Uterus (tissue), 4 donors: ENCODE results near the gene KLHDC8B. TPM values are rescaled to one million over a fixed set of nuclear protein-coding genes. Genes with fewer than 3 reads are reported as not detected.

Experiments used
- DNase-seq, 2 donors: peaks; one replicate each; pipeline ENCODE4 v3.0.0-alpha.2; 2019 to 2020
- H3K27ac ChIP-seq, 2 donors: fragments of 200-600 bp; sonication (generic); 1 replicate in 1 of 2; 2 replicates in 1 of 2; pipeline ENCODE4 v1.5.1; 2016 to 2018
- H3K27me3 ChIP-seq, 2 donors: fragments of 200-600 bp; sonication (generic); one replicate each; pipeline ENCODE4 v1.5.1; 2018 to 2019; ENCODE audit warnings: control low read depth in 1 of 2
- H3K36me3 ChIP-seq, 2 donors: fragments of 200-600 bp; sonication (generic); one replicate each; pipeline ENCODE4 v1.5.1; 2019; ENCODE audit warnings: control low read depth in 1 of 2
- H3K4me1 ChIP-seq, 2 donors: fragments of 200-600 bp; sonication (generic); one replicate each; pipeline ENCODE4 v1.5.1; 2018 to 2019; ENCODE audit warnings: control low read depth in 1 of 2
- H3K4me3 ChIP-seq, 2 donors: fragments of 200-600 bp; sonication (generic); 1 replicate in 1 of 2; 2 replicates in 1 of 2; pipeline ENCODE4 v1.5.1; 2018 to 2019; ENCODE audit warnings: mild to moderate bottlenecking in 1 of 2
- H3K9me3 ChIP-seq, 2 donors: fragments of 200-600 bp; sonication (generic); one replicate each; pipeline ENCODE4 v1.5.1; 2019; ENCODE audit warnings: control low read depth in 1 of 2
- POLR2A ChIP-seq, 2 donors: fragments of 450-650 bp; IDR thresholded peaks; one replicate each; pipeline ENCODE4 v1.6.1; 2016; ENCODE audit warnings: antibody characterized with exemption in 2 of 2, mild to moderate bottlenecking in 1 of 2, moderate library complexity in 1 of 2
- intact Hi-C: fragments of 100-400 bp; cut with DNase I; formaldehyde crosslinking; loops from one replicate; pipeline ENCODE4 v1.15.1; 2023; ENCODE audit warnings: low total_unique reads
- total RNA-seq, 4 donors: library from RNA; depleted of rRNA in 3 of 4; stranded (reverse); fragments of >200 nt in 3 of 4; gene quantifications; one replicate each; pipeline versions ENCODE4 v1.1.0 to v1.2.4, GENCODE V29; 2014 to 2023
- TF ChIP-seq, protein P1 (sequence below), 4 experiments: fragments of 200-600 bp in 2 of 4; fragments of 450-650 bp in 2 of 4; sonication (generic) in 2 of 4; IDR thresholded peaks; one replicate each; pipeline ENCODE4 v1.5.1; 2016 to 2019; ENCODE audit warnings: antibody characterized with exemption in 4 of 4, mild to moderate bottlenecking in 2 of 4, moderate library complexity in 1 of 4
- donor health status: DM: yes; HTN: yes; CAD: no.

Gene KLHDC8B
- total RNA-seq, 4 donors from 2014 or later, result 7.7 to 67.6 (median 39.4) TPM

DNA sequence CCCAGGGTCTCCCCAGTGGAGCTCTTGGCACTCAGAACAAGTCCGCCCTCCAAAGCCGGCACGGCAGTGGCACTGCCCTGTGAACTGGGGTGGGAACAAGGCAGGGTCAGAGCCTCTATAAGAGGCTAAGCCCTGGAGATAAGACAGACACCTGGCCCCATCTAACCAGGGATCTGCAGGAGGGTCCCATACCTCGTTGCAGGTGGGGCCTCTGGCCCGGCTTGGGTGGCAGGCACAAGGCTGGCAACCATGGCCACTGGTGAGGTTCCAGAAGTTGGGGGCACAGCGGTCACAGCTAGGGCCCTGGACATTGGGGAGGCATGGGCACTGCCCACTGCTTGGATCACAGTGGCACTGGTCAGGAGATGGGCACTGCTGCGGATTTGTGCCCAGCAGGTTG lies 47.2 kb upstream of the KLHDC8B start:
- Histone ChIP-seq H3K27ac (no peak overlapping the region), H3K36me3 (no peaks in the 10 kb centered on the region), H3K4me1 (peaks cover 0 to 7% of the 10 kb centered on the region in 2 donors), H3K4me3 (no peak overlapping the region), H3K27me3 (no peaks in the 10 kb centered on the region), H3K9me3 (no peaks in the 10 kb centered on the region)
- intact Hi-C loops, result no loop called here
- DNase-seq, result no peak
- TF ChIP-seq POLR2A (IDR thresholded peaks at IDR 0.05), result no peak
- TF ChIP-seq, protein P1, sequence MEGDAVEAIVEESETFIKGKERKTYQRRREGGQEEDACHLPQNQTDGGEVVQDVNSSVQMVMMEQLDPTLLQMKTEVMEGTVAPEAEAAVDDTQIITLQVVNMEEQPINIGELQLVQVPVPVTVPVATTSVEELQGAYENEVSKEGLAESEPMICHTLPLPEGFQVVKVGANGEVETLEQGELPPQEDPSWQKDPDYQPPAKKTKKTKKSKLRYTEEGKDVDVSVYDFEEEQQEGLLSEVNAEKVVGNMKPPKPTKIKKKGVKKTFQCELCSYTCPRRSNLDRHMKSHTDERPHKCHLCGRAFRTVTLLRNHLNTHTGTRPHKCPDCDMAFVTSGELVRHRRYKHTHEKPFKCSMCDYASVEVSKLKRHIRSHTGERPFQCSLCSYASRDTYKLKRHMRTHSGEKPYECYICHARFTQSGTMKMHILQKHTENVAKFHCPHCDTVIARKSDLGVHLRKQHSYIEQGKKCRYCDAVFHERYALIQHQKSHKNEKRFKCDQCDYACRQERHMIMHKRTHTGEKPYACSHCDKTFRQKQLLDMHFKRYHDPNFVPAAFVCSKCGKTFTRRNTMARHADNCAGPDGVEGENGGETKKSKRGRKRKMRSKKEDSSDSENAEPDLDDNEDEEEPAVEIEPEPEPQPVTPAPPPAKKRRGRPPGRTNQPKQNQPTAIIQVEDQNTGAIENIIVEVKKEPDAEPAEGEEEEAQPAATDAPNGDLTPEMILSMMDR (IDR thresholded peaks at IDR 0.05), result no peak

DNA sequence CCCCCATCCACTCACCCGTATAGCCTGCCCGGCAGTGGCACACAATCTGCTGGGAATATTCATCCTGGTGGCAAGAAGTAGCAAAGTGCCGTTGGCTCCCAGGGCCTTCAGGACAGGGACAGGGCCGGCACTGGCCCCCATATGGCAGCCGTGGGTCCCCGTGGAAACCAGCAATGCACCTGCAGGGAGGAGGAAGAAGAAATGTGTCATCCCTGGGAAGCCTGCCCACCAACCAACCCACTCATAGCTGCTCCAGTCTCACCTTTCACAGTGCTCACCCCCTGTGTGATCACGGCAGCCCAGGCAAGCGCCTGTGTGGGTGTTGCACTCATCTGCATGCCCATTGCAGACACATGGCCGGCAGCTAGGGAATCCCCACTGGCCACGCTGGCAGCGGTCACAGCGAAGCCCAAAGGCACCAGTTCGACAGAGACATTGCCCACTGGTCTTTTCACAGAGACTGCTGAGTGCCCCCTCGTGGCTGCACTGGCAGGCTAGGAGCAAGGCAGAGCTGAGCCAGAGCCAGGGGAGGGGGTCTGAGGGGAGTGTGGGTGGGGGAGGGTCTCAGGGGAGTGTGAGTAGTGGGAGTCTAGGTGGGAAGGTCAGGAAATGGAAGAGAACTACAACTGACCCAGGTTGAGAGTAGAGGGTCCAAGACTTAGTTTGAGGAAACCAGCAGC lies 46.3 kb upstream of the KLHDC8B start:
- H3K4me3 ChIP-seq, result no peak overlapping the region
- DNase-seq, result no peak
- no peaks in the 10 kb centered on the region for H3K4me1 ChIP-seq
- no peaks in the 10 kb centered on the region for H3K36me3 ChIP-seq
- intact Hi-C loops, result no loop called here
- H3K9me3 ChIP-seq, result no peaks in the 10 kb centered on the region
- H3K27ac ChIP-seq, result no peak overlapping the region
- no peaks in the 10 kb centered on the region for H3K27me3 ChIP-seq
- no peak for TF ChIP-seq POLR2A (IDR thresholded peaks at IDR 0.05)
- TF ChIP-seq, protein P1 (IDR thresholded peaks at IDR 0.05), result no peak

DNA sequence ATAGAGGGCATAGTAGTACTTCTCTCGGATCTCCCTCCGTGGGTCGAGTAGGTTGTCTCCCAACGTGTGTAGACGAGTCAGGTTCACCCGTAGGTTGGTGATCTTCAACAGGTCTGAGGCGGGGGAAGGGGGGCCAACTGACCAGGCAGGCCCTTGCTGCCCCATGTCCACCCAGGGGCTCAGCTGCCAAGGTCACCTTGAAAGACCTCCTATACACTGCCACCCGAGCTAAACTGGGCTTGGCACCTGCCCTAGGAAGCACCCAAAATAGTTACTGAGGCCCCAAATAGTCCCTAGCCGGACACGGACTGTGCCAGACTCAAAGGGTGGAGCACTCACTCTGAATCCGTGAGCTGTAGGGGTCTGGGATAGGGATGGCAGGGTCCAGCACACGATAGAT lies 40.4 kb upstream of the KLHDC8B start:
- H3K4me3 ChIP-seq, result no peak overlapping the region

DNA sequence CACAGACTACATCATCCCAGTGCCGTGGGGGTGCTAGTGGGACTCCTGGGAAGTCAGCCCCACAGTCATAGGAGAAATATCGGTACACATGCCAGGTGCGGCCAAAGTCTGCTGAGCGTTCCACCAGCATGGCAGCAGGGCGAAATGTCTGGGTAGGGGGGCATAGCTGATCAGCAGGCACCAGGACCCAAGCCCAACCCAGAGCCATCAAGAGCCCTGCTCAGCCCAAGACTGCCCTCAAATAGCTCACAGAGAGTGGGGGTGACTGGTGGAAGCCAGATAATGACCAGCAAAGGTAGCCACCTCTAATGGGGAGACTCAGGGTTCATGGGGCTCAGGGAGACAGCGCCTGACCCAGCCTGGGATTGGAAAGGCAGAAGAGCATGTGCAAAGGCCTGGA lies 39.8 kb upstream of the KLHDC8B start:
- TF ChIP-seq, protein P1 (IDR thresholded peaks at IDR 0.05), result no peak
- TF ChIP-seq POLR2A (IDR thresholded peaks at IDR 0.05), result no peak
- Histone ChIP-seq H3K27ac (peak overlapping the region; percentile 90 to 96), H3K36me3 (no peaks in the 10 kb centered on the region), H3K27me3 (no peaks in the 10 kb centered on the region), H3K4me3 (peak overlapping the region; percentile 57 to 75), H3K4me1 (peaks cover 0 to 12% of the 10 kb centered on the region in 2 donors), H3K9me3 (no peaks in the 10 kb centered on the region)
- DNase-seq, result no peak
- intact Hi-C loops, result no loop called here

More for the DNA sequence above, 40.4 kb upstream of the KLHDC8B start:
- H3K4me1 ChIP-seq, result peaks cover 0 to 12% of the 10 kb centered on the region in 2 donors
- intact Hi-C loops, result no loop called here
- H3K36me3 ChIP-seq, result no peaks in the 10 kb centered on the region
- TF ChIP-seq, protein P1 (IDR thresholded peaks at IDR 0.05), result no peak
- TF ChIP-seq POLR2A (IDR thresholded peaks at IDR 0.05), result no peak
- H3K27ac ChIP-seq, result no peak overlapping the region
- H3K27me3 ChIP-seq, result no peaks in the 10 kb centered on the region
- no peaks in the 10 kb centered on the region for H3K9me3 ChIP-seq
- DNase-seq, result no peak

DNA sequence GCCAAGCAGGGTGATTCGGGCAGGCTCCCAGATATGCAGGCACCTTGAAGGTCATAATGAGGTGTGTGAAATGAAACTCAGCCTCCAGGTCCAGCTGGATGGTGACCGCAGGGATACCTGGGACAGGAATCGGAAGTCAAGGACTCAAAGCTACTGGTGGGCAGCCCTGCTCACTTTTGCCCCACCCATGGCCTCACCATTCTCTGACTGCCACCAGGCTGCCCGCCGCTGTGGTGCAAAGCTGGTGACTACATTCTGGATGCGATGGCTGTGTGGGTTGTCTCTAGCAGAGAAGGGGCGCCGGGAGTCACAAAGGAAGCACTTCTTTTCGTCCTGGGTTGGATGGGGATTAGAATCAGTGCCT lies 39.3 kb upstream of the KLHDC8B start:
- intact Hi-C loops, result no loop called here
- TF ChIP-seq, protein P1 (IDR thresholded peaks at IDR 0.05), result no peak
- no peak for TF ChIP-seq POLR2A (IDR thresholded peaks at IDR 0.05)
- Histone ChIP-seq H3K4me3 (peak overlapping the region; percentile 57 to 75), H3K36me3 (no peaks in the 10 kb centered on the region), H3K27me3 (no peaks in the 10 kb centered on the region), H3K27ac (peak overlapping the region; percentile 90 to 96), H3K9me3 (no peaks in the 10 kb centered on the region), H3K4me1 (peaks cover 0 to 12% of the 10 kb centered on the region in 2 donors)
- DNase-seq, result no peak
